Cerebellar cortex (tissue), 1 donor: Measurements from ENCODE around the gene MFAP4.
"Not testable (repeated sequence)": the region's sequence is repeated elsewhere in the genome, so short reads cannot be mapped to it uniquely, and the experiment has no call there.

Experiments used
- DNase-seq: peaks from one replicate; pipeline ENCODE4 v3.0.0-alpha.2; 2015; ENCODE audit warnings: low spot score

MFAP4 gene

DNA sequence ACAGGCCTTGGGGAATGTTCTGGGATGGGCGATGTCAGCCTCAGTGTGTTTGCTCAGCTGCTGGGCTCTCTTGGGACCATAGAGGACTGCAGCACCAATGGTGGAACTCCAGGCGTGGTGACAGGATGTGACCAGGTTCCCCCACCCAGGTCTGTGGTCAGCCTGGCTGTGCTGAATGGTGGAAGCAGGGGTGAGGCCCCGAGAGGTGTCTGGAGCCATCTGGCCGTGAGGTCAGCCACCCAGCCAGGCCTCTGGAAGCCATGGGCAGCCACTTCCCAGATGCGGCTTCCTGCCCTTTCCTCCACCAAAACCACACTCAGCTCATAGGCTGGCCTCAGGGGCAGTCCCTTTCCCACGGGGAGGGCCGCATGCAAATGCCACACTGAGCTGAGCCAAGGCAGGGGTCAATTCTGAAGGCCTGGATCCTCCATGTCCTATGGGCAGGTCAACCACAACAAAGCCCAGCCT is 16.5 kb downstream of the MFAP4 start:
- DNase-seq, result no peak

DNA sequence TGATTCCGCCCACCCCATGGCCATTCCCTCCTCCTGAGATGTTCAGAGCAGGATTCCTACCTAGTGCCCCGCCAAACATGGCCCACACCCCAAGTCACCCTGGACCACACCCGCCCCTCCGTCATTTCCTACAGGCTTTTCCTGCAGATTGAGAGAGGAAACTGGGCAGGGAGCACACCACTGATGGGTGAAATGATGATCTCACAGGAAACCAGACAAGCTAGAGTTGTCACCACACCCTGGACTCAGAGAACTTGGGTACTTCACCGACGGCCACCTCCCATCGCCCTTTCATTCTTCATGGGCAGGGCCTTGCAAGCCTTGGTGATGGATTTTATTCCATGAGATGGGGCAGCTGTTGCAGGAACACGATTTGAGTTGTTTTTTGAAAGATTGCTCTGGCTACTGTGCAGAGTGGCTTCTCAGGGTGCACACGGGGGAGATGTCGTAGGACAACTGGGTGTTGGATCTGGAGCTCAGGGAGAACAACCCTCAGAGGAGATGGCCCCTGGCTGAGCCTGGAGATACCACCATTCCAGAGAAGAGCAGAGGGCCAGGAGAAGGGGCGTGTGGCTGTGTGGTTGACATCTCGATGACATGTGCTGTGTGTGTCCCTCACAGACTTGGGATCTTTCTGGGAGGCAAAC is 17.0 kb downstream of the MFAP4 start:
- no peak for DNase-seq

DNA sequence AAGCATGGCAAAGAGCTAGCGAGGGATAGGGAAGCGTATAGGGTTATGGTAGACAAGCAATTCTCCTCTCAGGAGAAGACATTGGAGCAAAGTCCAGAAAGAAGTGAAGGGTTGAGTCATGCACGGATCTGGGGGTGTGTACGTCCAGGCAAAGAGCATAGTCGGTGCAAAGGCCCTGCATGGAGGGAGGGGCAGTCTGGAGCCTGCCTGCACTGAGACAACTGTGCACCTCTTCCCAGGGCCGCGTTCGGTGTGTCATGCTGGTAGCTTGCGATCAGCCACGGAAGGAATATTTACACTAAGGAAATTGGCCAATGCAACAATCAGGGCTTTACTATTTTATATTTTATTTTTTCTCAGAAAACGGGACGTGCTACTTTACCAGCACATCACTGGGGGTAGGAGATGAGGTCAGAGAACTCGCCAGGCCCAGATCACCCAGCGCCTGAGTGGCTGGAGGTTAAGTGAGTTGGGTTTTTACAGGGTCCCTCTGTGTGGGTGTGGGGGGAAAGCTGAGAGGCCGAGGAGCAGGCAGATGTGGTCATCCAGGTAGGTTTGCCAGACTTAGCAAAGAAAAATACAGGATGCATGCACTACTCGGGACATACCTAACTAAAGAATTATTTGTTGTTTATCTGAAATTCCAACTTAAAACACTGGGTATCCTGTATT is 17.7 kb downstream of the MFAP4 start:
- no peak for DNase-seq

DNA sequence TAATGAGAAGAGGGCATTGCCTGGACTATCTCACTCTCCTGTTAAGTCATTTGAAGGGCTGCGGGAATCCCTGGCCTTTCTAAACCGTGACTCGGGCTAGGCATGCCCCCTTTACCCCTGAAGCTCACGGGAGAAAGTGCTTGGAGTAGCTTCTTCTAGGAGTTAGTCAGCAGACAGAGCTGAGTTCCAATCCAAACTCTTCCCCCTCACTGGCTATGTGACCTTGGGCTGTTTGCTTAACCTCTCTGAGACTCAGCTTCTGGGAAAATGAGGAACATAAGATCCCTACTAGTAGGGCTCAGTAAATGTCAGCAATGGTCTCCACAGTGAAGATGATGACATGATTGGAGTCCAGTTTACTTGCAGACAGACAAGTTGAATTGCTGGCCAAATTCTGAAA is 18.8 kb downstream of the MFAP4 start:
- DNase-seq, result no peak

DNA sequence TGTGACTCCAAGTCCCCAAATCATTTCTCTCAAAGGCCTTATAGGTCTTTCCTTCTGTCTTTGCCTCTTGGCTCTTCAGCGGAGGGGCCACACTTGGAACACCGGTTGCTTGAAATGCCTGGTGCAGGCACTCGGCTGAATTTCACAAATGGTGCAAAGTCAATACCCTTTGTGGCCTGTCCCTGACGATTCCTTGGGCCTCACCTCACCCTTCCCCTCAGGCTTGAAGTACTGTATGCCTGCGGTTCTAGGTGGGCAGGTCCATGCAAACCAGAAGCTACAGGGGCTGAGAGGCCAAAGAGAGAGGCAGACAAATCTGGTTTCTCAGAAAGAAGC is 20.4 kb downstream of the MFAP4 start:
- DNase-seq, result no peak

DNA sequence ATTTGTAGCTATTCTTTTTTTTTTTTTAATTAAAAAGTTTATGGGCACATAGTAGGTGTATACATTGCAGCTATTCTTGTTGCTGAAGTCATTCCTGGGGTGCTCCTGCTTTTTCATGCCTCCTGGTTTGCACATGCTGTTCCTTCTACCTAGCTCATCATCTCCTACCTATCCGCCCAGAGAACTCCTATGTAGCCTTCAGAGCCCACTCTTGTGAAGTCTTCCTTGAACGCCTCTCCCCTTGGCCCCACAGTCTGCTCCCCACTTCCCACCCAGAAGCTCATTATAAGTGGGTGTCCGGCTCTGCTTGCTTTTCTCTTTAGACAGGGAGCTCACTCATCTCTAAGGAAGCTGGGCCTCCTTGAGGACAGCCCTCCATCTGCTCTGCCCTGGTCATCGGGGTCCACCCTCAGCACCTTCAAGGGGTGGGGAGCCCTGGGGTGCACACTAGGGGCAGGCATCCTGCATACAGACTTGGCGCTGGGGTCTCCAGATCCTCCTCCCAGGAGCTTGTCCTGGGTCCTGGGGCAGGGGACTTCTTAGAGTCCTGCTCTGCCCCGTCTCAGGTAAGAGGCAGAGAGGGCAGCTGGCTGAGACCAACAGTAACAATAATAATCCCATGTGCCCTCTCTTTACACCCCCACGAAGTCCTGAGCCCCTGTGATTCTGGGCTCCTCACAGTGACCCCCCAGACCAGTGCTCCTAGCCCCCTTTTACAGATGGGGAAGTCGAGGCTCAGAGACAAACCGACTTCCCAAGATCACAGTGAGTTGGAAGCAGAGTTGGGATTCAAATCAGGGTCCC is 21.0 kb downstream of the MFAP4 start:
- DNase-seq, result no peak

DNA sequence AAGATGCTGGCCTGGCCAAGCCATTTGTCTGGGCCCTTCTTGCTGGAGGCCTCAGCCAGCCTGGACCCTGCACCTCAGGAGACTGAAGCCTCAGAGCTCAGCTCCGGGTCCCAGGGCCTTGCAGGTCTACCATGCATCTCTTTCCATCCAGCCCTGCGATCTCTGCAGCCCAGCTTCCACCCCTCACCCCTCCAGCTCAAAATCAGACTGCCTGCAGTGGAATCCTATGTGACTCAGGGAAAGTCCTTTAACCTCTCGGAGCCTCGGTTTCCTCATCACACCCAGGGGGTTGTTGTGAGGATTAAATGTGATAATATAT is 21.5 kb downstream of the MFAP4 start:
- DNase-seq, result no peak

DNA sequence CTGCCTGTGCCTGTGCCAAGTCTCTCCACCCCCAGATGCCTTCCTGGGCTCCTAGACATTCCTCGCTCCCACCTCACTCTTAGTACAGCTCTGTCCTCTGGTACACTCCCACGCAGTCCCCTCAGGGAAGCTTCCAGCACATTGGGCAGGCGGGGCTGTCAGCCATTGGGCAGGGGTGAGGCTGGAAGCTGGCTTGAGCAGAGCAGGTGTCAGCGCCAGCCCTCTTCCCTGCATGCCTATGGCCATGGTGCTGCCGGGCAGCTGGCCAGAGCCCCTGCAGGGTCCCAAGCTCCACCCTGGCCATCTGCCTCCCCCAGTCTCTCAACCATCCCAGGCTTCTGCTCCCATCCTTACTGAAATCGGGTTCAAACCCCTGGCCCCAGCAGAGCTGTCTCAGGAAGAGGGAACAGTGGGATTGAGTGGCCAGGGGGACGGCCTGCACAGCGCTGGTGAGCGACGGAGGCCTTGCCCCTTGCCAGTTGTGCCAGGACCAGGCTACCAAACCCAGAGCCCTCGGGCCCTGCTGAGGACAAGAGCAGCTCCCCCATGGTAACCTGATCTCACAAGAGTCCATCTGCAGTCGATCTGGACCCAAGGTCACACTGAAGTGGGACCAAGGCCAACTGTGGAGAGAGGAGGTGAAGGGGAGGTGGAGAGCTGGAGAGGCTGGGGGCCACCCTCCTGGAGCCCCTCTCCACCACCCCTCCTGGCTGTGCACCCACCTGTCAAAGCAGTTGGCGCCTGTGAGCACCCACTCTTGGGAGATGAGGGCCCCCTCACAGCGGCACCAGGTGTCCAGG is 22.1 kb downstream of the MFAP4 start:
- DNase-seq, result peak; percentile 90

DNA sequence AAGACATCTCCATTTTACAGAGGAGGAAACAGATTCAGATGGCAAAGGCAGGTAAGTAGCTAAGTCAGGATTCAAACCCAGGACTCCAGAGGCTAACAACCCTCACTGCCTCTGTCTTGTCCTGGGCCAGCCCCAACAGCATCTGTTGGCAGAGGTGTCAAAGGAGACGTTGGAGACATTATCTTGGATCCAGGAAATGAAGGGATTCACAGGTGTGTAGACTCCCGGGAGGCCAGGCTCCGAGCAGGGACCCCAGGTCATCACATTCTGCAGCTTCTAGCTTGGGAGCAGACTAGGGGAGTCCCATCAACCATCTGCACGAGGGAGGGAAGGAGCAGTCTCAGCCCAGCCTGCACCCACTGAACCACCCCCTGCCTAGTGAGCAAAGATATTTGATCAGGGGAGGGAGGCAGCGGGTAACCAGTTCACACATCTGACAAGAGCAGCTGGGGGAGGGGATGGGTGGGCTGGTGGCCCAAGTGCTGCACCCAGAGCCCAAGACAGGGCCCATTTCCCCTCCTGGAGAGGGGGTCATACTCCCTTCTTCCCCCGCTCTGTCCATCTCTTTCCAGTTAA is 23.4 kb downstream of the MFAP4 start:
- no peak for DNase-seq

DNA sequence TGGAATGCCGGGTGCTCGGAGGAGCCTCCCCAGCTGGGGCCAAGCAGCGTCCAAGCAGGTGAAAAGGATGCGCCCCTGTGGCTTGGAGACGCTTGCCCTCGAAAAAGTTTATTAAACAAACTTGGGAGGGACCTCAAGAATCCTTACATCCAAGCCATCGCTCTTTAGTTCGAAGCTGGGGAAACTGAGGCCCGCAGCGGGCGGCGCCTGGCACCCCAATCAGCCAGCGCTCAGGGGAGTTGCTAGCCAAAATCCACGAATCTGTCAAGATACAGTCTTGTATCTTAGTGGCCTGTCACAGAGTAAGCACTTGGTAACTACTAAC is 23.9 kb downstream of the MFAP4 start:
- DNase-seq, result no peak

DNA sequence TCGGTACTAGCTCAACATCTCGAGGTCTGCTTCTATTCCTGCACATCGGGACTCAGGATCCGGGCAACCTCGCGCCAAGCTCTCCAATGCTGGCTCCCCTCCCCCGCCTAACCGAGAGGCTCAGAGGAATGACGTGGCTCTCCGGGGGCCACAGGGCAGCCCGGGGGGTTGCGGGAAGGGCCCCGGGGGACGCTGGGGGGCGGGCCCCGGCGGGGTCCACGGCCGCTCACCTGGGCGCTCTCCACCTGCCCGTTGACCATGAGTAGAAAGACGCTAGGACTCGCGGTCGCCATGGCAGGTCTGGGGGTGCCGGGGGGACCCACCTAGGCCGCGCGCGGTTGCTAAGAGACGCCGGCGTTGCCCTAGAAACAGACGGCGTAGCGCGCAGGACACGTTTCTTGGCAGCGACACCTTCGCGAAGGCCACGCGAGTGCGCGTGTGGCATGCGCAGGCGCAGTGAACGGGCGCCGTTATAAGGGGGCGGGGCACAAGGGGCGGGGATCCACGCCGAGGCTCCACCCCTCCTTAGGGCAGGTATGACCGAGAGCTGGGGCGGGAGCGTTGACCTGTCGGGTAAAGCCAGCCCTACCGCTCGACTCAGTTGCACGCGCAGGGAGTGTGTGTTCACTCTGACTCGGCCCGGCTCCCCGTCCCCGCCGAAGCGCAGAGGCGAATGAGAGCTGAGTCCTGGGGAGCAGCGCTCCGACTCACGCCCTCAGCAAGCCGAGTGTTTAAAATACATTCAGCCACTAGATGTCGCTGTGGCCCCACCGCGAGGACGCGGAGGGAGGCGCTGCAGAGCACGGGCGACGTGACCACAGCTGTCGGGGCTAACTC is 24.5 kb downstream of the MFAP4 start, which contains the start of gene B9D1:
Gene B9D1 (minus strand): TSS at position 447 of the 837 bp plus-strand sequence. CDS start 154 bp downstream, at position 293.
- peak; percentile 93 for DNase-seq

DNA sequence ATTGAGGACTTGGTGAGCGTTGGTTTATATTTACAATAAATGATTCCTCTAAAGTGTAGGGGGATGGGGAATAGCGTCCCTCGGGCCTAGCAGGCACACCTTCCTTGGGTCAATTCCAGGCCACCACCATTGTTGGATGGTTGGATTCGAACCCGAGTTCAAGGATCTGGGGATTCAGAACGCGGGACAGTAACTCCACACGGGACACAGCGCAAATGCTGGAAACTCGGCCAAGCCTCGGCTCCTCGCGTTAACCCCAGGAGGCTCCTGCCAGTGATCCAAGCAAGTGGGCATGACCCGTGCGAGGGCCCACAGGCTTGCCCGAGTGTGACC is 25.1 kb downstream of the MFAP4 start:
- DNase-seq, result no peak

DNA sequence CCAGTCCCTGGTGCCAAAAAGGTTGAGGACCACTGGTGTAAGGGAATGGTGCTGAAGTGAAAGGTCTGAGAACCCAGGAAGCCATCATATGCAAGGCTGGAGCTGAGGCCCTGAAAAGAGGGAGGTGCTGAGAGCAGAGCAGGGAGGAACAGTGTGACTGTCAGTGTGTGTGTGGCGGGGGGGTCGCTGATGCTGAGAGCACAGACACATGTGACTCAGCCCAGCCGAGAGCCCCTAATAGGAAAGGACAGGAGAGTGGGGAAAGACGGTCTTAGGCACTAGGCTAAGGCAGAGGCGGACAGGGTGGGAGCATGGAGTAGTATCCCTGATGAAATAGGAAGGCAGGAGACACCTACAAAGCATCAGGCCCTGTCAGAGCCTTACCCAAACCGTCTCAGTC is 25.7 kb downstream of the MFAP4 start:
- DNase-seq, result no peak

DNA sequence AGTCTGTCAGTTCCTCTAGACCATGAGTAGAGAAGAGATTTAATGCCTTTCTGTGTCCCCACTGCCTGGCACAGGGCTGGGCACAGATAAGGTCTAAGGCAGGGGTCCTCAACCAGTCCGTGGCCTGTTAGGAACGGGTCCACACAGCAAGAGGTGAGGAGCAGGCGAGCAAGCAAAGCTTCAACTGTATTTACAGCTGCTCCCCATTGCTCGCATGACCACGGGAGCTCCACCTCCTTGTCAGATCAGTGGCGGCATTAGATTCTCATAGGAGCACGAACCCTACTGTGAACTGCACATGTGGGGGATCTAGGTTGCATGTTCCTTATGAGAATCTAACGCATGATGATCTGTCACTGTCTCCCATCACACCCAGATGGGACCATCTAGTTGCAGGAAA is 26.2 kb downstream of the MFAP4 start:
- DNase-seq, result no peak

DNA sequence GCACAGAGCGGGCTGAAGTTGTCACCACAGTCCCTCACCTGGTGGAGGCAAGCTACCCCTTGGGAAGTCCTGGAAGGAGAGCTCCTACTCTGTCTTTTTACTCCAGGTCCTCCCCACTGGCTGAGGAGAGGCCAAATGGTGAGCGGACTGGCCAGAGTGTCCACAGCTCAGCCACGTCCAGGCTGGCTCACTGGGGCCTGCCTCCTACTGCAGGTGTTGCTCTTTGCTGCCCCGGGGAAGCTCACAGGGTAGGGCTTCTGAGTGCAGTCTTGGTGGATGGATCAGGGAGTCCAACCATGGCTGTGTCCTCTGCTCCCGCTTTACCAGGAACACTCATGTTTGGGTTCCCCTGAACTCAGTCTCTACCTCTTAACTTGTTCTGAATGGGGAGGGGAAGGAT is 27.1 kb downstream of the MFAP4 start:
- no peak for DNase-seq

DNA sequence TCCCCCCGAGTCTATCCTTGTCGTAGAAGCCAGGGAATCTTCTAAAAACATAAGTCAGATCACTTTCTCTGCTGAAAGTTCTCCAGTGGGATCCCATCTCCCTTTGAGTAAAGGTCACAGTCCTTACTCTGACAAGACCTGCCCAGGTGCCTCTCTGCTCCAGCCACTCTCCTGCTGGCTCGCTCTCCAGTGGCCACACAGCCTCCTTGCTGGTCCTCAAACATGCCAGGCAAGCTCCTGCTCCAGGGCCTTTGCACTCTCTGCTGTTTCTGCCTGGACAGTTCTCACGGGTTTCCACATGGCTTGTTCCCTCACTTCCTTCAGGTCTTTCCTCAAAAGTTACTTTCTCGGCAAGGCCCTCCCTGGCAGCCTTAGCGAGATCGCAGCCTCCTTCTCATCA is 27.8 kb downstream of the MFAP4 start:
- DNase-seq, result no peak

DNA sequence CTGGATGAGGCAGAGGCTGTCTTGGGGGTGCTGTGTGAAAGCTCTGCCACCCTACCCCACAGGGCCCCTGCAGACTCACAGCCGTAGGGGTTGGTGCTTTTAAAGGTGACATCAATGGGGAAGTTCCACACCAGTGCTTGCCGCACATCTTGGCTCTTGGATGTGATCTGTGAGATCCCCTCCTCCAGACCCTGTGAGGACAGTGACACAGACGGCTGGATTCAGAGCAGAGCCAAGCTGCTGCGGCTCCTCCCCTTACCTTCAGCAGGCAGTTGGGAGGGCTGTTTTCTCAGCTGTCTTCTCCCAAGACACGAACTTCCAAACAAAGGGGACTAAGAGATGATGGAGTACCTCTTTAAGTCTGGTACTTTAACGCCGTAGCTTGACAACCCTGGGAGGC is 29.2 kb downstream of the MFAP4 start:
- DNase-seq, result no peak

DNA sequence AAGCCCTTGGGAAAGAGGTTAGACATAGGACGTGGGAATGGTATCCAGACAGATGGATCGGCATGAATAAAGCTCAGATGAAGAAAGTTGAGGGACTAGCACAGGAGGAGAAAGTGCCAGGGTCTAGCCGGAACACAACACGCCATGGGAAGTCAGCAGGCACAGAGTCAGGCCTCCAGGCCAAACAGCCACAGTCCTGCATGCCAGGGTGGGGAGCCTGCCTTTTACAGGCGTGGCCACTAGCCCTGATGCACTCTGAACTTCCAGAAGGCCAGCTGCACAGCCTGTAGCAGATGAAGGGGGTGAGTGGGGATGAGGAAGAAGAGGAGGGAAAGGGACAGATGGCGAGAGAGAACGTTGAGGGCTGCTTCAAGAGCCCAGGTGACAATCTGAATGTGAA is 29.6 kb downstream of the MFAP4 start:
- no peak for DNase-seq

DNA sequence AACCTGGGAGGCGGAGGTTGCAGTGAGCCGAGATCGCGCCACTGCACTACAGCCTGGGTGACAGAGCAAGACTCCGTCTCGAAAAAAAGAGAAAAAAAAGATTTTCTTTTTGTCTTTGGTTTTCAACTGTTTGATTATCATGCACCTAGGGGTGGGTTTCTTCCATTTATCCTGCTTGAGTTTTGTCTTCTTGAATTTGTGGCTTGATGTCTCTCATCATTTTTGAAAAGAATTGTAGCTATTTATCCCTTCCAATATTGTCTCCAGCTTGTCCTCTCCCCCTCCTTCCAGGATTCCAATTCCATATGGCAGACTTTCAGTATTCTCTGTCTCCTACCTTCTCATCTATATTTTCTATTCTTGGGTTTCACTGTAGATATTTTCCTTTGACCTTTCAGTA is 32.2 kb downstream of the MFAP4 start:
- no peak for DNase-seq

DNA sequence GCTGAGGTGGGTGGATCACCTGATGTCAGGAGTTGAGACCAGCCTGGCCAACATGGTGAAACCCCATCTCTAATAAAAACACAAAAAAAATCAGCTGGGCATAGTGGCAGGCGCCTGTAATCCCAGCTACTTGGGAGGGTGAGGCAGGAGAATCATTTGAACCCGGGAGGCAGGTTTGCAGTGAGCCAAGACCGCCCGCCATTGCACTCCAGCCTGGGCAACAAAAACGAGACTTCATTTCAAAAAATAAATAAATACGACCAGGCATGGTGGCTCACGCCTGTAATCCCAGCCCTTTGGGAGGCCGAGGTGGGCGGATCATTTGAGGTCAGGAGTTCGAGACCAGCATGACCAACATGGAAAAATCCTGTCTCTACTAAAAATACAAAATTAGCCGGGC is 33.6 kb downstream of the MFAP4 start:
- DNase-seq, result not testable (repeated sequence)

DNA sequence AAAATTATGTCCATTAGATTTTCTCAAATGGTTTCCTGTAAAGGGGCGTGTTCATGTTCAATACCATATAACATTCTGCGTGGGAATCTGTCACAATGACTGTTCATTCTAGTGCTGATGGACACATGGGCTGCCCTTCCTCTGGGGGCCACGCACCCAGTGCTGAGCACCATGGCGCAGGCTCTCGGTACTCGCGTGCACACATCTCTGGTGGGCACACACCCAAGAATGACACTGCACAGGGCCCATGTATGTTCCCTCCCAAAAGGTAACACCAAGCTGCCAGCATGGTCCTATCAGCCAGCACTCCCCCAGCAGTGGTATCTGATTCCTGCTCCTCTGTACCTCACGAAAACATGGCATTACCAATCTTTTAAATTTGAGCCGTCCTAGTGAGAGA is 38.2 kb downstream of the MFAP4 start:
- no peak for DNase-seq
